LNCaP clone FGC (cell line): Measurements from ENCODE around the gene TMPRSS11F.

Experiments used
- DNase-seq: peaks from one replicate; pipeline ENCODE4 v3.0.0-alpha.2; 2011; ENCODE audit warnings: low read depth
- H3K4me3 ChIP-seq: 2 replicates; pipeline ENCODE4 v1.5.1; 2011; ENCODE audit warnings: mild to moderate bottlenecking, low read depth, low read length, control low read depth
- TF ChIP-seq, protein P1 (sequence below): IDR thresholded peaks from 2 replicates; pipeline ENCODE4 v1.5.1; 2012; ENCODE audit warnings: mild to moderate bottlenecking; ENCODE audit not compliant: control insufficient read depth, insufficient read depth; ENCODE audit errors: extremely low read depth

The TMPRSS11F gene

DNA sequence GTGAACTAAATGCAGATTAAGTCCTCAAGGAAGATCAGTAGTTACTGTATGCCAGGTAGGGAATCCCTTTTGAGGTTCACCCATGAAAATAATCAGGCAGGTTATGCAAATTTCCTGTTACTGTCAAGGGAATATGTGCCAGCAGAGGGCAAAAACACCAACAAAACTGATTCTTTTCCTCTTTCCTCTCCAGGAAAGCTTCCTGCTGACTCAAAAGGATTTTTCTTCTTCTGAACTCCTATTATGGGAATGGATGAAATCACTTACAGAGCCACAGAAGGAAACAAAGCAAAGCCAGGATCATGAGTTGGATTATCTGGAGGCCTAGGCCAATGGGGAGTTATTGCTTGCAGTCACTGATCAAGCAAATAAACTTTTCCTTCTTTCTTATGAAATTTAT is 49.7 kb downstream of the TMPRSS11F start:
- TF ChIP-seq, protein P1, sequence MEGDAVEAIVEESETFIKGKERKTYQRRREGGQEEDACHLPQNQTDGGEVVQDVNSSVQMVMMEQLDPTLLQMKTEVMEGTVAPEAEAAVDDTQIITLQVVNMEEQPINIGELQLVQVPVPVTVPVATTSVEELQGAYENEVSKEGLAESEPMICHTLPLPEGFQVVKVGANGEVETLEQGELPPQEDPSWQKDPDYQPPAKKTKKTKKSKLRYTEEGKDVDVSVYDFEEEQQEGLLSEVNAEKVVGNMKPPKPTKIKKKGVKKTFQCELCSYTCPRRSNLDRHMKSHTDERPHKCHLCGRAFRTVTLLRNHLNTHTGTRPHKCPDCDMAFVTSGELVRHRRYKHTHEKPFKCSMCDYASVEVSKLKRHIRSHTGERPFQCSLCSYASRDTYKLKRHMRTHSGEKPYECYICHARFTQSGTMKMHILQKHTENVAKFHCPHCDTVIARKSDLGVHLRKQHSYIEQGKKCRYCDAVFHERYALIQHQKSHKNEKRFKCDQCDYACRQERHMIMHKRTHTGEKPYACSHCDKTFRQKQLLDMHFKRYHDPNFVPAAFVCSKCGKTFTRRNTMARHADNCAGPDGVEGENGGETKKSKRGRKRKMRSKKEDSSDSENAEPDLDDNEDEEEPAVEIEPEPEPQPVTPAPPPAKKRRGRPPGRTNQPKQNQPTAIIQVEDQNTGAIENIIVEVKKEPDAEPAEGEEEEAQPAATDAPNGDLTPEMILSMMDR: 0 out of 2 replicates have a peak, but pooled peaks have one; percentile 8
- no peak for DNase-seq
- no peak overlapping the region for H3K4me3 ChIP-seq

DNA sequence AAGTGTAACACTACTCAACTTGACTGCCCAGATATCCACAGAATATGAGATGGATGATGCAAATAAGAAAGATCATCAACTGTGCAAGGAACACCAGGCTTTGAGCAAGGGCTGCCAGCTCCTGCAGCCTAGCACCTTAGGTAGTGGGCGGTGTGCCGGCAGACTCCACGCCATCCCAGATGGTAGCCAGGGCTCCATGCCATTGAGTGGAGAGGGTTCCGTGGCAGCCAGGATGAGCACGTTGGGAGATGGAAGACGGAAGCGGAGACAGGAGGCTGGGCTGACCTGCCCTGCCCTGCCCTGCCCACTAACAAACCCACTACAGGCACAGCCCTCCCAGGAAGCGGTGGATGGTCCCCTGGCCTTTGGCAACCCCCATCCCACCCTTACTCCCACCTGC is 51.9 kb downstream of the TMPRSS11F start:
- no peak for DNase-seq

DNA sequence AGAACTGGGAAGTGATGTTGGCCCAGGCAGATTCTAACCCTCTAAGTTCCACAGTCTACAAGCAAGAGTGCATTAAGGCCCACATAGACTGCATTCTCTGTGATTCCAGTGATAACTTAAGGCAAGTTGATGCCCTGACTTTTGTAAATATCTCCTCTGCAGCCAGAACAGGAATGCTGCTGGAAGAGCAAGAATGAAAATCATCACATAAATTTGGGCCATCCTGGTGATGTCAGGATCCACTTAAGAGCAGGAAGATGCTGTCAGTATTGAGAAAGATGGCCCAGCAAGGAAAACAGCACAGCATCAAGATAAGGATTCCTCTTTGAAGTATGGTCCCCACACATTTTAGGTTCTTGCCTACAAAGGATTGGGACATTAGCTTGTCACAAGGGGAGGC is 52.4 kb downstream of the TMPRSS11F start:
- no peak for DNase-seq
- TF ChIP-seq, protein P1: no peak
- no peak overlapping the region for H3K4me3 ChIP-seq

More for the DNA sequence above, 51.9 kb downstream of the TMPRSS11F start:
- no peak overlapping the region for H3K4me3 ChIP-seq
- TF ChIP-seq, protein P1: no peak

DNA sequence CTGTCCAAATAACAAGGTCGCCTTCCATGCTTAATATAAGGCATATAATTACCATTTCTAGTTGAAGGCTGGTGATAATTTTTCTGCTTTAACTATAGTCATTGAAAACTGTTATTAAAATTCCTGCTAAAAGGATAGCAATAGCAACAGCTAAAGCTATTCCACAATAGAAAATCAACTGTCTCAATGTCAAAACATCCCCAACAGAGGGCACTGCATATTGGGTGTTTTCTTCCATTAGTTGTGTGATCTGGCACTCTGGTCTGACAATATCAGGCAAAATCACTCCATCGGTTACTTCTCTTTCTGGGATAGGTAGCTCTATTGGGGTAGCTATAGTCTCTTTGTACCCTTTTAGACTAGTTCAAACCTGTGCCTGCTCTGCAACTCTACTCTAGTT is 53.5 kb downstream of the TMPRSS11F start:
- DNase-seq: no peak
- no peak overlapping the region for H3K4me3 ChIP-seq

DNA sequence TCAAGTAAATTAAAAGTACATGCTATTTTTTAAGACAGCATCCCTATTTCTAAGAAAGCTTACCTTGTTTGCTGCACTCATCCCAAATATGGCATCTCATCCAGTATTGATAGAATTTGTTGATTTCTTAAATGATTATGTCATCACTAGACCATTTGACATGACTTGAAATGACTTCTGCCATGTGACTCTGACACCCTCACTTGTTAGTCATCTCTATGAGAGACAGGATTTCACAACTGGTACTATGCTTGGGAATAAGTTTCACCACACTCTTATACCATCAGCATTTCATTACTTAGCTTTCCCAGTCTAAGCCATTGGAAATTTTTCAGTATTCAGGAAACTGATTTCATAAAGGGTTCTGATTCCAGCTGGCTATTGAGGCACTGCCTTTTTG is 55.3 kb downstream of the TMPRSS11F start:
- DNase-seq: no peak
- no peak overlapping the region for H3K4me3 ChIP-seq
- TF ChIP-seq, protein P1: no peak

More for the DNA sequence above, 53.5 kb downstream of the TMPRSS11F start:
- TF ChIP-seq, protein P1: 0 out of 2 replicates have a peak, but pooled peaks have one; percentile 19

DNA sequence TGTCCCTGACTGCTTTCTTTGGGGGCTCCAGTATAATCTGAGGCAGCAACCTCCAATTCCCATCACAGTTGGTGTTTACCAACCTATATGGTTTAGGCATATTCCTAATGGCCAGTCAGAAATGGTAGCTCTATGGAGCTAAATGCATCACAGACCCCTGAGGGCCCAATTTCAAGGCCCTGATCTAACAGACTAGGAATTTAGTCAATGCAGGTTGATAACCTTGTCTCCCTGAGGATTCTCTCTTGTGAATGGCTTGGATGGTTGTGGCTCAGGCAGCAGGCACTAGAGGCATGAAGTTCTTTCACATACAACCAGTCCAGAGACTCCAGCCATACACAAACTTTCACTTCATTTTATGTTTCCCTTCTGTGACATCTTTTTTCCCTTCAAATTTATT is 59.4 kb downstream of the TMPRSS11F start:
- TF ChIP-seq, protein P1: no peak
- H3K4me3 ChIP-seq: no peak overlapping the region
- DNase-seq: no peak

DNA sequence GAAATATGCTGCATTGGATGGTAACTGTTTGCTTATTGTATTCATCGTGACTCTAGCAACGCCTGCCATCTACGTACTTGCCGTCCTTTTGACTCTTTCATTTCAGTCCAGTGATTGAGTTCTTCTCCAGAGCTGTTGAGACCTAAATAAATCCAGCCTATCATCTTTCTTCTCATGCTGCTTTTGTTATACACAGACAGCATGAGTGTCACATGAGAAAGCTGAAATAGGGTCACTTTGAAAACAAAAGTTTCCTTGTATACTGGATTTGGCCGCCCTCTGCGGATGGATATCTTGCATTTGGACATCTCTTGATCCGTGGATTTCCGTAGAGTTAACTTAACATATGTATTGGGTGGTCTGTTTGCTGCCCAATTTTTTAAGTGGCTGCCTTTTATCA is 67.2 kb downstream of the TMPRSS11F start:
- TF ChIP-seq, protein P1: no peak
- DNase-seq: no peak
- H3K4me3 ChIP-seq: no peak overlapping the region
